OCI-LY3 (cell line): ENCODE results near the gene CASZ1.

Source experiments
- H2AFZ ChIP-seq: fragments of 200-600, 300-600 bp; shearing (Covaris generic); 2 replicates; pipeline ENCODE4 v1.6.0; 2014; ENCODE audit warnings: antibody characterized with exemption, low read depth, low read length
- H3K27ac ChIP-seq: fragments of 200-600, 300-600 bp; sonication (generic); 2 replicates; pipeline ENCODE4 v1.5.1; 2014; ENCODE audit warnings: mild to moderate bottlenecking, low read length, moderate library complexity, mixed read lengths
- H3K27me3 ChIP-seq: fragments of 200-600, 300-600 bp; sonication (generic); 2 replicates; pipeline ENCODE4 v1.6.1; 2014; ENCODE audit warnings: low read depth, low read length, mixed read lengths
- H3K36me3 ChIP-seq: fragments of 200-600, 300-600 bp; sonication (generic); replicated peaks from 2 replicates; pipeline ENCODE3; 2014; ENCODE audit warnings: low read depth, low read length, mixed read lengths
- H3K4me1 ChIP-seq: fragments of 300-600, 200-600 bp; sonication (generic); 2 replicates; pipeline ENCODE4 v1.6.1; 2014; ENCODE audit warnings: low read length, mixed read lengths
- H3K4me2 ChIP-seq: fragments of 200-600, 300-600 bp; sonication (generic); 2 replicates; pipeline ENCODE4 v1.6.1; 2014; ENCODE audit warnings: low read length, mixed read lengths
- H3K4me3 ChIP-seq: fragments of 300-600, 200-600 bp; sonication (generic); 2 replicates; pipeline ENCODE4 v1.5.1; 2014; ENCODE audit warnings: antibody characterized with exemption, mild to moderate bottlenecking, low read length, moderate library complexity
- H3K79me2 ChIP-seq: fragments of 300-600, 200-600 bp; shearing (Covaris generic); 2 replicates; pipeline ENCODE4 v1.6.1; 2014; ENCODE audit warnings: mild to moderate bottlenecking, low read length, mixed read lengths
- H3K9ac ChIP-seq: fragments of 300-600, 200-600 bp; shearing (Covaris generic); 2 replicates; pipeline ENCODE4 v1.6.0; 2014; ENCODE audit warnings: mild to moderate bottlenecking, low read length, moderate library complexity
- H3K9me3 ChIP-seq: fragments of 200-600, 300-600 bp; shearing (Covaris generic); 2 replicates; pipeline ENCODE4 v1.6.1; 2014; ENCODE audit warnings: low read length, mixed read lengths; ENCODE audit not compliant: insufficient read depth
- H4K20me1 ChIP-seq: fragments of 200-600, 300-600 bp; sonication (generic); 2 replicates; pipeline ENCODE4 v1.6.1; 2016; ENCODE audit warnings: low read length, mixed read lengths; ENCODE audit not compliant: insufficient read depth
- EZH2phosphoT487 ChIP-seq: fragments of 200-600 bp; shearing (Covaris generic); IDR thresholded peaks from 2 replicates; pipeline ENCODE4 v1.6.1; 2018; ENCODE audit warnings: antibody characterized with exemption, mixed run types, low read depth
- TF ChIP-seq, protein P1 (sequence below): fragments of 200-600, 300-600 bp; sonication (generic); IDR thresholded peaks from 2 replicates; pipeline ENCODE4 v1.5.1; 2014; ENCODE audit warnings: antibody characterized with exemption, low read length, low read depth

CASZ1 gene

DNA sequence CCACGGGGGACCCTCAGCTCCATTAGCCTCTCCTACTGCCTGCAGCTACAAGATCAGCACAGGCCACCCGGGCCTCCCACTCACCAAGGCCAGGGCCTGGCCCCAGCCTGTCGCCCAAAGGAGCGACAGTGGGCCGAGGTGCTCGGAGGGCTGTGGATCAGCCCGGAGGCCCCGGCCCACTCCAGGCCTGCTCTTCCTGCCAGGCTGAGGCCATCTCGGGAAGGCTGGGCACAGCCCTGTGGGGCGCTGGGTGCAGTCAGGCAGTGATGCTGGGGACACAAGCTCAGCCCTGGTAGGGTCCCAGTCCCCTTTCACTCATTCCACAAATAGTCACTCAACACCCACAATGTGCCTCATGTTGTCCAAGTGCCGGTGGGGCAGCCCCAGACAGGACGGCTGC is 58.8 kb downstream of the CASZ1 start:
- no peaks in the 10 kb centered on the region for H4K20me1 ChIP-seq
- H3K4me3 ChIP-seq: no peak overlapping the region
- peaks cover 7% of the 10 kb centered on the region; the same call in 1 of the 2 replicates for H3K4me1 ChIP-seq
- no peak overlapping the region for H3K9ac ChIP-seq
- H2AFZ ChIP-seq: no peak overlapping the region
- TF ChIP-seq, protein P1, sequence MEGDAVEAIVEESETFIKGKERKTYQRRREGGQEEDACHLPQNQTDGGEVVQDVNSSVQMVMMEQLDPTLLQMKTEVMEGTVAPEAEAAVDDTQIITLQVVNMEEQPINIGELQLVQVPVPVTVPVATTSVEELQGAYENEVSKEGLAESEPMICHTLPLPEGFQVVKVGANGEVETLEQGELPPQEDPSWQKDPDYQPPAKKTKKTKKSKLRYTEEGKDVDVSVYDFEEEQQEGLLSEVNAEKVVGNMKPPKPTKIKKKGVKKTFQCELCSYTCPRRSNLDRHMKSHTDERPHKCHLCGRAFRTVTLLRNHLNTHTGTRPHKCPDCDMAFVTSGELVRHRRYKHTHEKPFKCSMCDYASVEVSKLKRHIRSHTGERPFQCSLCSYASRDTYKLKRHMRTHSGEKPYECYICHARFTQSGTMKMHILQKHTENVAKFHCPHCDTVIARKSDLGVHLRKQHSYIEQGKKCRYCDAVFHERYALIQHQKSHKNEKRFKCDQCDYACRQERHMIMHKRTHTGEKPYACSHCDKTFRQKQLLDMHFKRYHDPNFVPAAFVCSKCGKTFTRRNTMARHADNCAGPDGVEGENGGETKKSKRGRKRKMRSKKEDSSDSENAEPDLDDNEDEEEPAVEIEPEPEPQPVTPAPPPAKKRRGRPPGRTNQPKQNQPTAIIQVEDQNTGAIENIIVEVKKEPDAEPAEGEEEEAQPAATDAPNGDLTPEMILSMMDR: no peak
- TF ChIP-seq EZH2phosphoT487: no peak
- H3K27ac ChIP-seq: no peak overlapping the region
- H3K27me3 ChIP-seq: peaks cover 8% of the 10 kb centered on the region; the same call in 1 of the 2 replicates
- no peaks in the 10 kb centered on the region for H3K36me3 ChIP-seq
- H3K4me2 ChIP-seq: no peak overlapping the region
- no peaks in the 10 kb centered on the region for H3K79me2 ChIP-seq
- H3K9me3 ChIP-seq: no peaks in the 10 kb centered on the region

DNA sequence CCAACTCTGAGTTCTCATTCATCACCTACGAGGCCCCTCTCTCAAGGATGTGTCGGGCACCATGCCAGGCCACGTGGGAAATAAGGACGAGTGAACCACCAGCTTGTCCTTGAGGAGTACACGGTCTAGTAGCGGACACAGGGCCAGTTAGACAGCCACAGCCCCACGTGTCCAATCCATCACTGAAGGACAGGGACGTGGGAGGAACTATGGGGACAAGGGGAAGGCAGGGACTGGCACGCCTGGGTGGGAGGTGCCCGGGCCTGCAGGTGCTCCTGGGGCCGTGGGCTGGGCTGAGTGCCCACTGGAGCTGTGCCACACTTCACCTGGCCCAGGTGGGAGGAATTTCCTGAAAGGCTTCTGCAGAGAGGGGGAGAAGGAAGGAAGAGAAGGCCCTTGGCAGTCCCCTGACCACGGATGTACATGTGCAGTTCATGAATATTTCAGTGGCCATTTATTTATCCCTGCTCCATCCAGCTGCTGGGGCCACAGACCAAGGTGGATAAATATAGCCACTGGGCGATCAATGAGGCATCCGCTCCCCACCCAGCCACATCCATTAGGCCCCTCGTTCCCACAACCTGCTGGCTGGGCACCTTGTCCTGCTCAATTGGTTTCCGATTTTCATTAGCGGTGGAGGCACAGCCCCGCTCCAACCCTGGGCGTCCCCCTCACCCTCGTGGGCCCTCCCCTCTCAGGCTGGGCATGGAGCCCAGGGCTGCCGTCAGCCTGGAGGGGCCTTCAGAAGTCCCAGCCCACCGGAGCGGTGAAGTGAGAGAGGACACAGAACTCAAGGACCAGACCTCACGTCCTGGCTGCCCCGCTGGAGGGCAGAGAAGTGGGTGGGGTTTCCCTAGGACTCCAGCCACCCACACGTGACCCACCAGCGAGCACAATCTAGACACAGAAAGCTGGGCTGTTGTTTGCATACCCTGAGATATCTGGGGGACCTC is 59.5 kb downstream of the CASZ1 start:
- TF ChIP-seq, protein P1: no peak
- TF ChIP-seq EZH2phosphoT487: no peak
- Histone ChIP-seq H3K9me3 (no peaks in the 10 kb centered on the region), H4K20me1 (no peaks in the 10 kb centered on the region), H3K9ac (no peak overlapping the region), H2AFZ (no peak overlapping the region), H3K79me2 (no peaks in the 10 kb centered on the region), H3K4me3 (no peak overlapping the region), H3K4me1 (peaks cover 7% of the 10 kb centered on the region; the same call in 1 of the 2 replicates), H3K27ac (no peak overlapping the region), H3K27me3 (peaks cover 8% of the 10 kb centered on the region; the same call in 1 of the 2 replicates), H3K4me2 (no peak overlapping the region), H3K36me3 (no peaks in the 10 kb centered on the region)

DNA sequence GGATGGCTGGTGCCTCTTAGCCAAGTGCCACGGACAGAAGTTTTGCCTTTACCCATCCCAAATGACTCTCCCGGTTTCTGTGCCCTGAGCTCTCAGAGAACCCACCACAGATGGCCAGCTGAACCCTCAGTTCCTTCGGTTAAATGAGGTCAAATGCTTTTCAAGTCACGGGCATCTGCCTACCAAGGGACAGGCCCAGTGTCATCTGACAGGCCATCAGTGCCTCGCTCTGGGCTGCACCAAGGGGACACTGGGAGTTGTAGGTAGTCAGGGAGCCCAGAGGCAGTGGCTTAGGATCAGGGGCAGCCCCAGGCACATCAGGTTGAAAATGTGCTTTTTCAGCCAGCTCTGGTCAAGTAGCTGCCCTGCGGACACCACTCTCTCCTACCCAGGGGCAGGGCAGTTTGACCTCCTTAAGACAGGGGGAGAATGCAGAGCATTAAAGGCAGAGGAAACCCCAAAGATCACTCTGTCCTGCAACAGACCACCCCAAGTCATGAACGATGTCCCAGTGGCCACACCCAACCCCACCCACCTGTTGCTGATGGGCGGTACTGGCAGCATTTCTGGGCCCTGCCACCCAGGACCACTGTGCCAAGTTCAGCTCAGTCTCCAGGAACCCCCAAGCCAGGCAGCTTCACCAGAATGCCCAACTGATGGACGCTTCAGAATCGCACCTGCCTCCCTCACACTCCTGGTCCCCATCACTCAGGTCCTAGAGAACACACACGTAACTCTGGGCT is 60.7 kb downstream of the CASZ1 start:
- Histone ChIP-seq H3K4me2 (no peak overlapping the region), H3K9ac (no peak overlapping the region), H3K27ac (no peak overlapping the region), H3K27me3 (peaks cover 8% of the 10 kb centered on the region; the same call in 1 of the 2 replicates), H3K9me3 (no peaks in the 10 kb centered on the region), H3K79me2 (no peaks in the 10 kb centered on the region), H2AFZ (no peak overlapping the region), H4K20me1 (no peaks in the 10 kb centered on the region), H3K4me3 (no peak overlapping the region), H3K36me3 (no peaks in the 10 kb centered on the region), H3K4me1 (peaks cover 7% of the 10 kb centered on the region; the same call in 1 of the 2 replicates)
- no peak for TF ChIP-seq EZH2phosphoT487
- TF ChIP-seq, protein P1: no peak
